Measurements from ENCODE around the gene LHX6.

LHX6 gene

DNA sequence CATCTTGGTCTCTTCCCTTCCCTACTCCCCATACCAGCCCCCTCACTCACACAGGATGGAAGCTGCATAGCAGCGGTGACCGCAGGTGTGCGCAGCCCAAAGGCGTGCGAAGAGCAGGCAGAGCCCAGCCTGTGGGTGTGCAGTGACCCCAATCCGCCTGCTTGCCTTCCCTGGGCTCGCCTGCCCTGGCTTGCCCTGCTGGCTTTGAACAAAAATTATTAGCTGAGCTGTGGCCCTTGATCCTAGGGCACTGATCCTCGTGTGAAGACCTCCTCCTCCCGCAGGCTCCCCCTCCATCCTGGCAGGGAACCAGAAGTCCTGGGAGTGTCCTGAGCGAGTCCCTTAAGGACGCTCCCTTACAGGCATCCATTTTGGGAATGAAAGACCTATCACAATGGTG, 37.2 kb downstream of the LHX6 start:
- TF ChIP-seq, protein P1, sequence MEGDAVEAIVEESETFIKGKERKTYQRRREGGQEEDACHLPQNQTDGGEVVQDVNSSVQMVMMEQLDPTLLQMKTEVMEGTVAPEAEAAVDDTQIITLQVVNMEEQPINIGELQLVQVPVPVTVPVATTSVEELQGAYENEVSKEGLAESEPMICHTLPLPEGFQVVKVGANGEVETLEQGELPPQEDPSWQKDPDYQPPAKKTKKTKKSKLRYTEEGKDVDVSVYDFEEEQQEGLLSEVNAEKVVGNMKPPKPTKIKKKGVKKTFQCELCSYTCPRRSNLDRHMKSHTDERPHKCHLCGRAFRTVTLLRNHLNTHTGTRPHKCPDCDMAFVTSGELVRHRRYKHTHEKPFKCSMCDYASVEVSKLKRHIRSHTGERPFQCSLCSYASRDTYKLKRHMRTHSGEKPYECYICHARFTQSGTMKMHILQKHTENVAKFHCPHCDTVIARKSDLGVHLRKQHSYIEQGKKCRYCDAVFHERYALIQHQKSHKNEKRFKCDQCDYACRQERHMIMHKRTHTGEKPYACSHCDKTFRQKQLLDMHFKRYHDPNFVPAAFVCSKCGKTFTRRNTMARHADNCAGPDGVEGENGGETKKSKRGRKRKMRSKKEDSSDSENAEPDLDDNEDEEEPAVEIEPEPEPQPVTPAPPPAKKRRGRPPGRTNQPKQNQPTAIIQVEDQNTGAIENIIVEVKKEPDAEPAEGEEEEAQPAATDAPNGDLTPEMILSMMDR (IDR thresholded peaks at IDR 0.05; ENCODE audit: borderline replicate concordance, insufficient read depth, low read depth, low read length): no peak
- no peak overlapping the region for H3K4me3 ChIP-seq (ENCODE audit: low read depth, low read length)

DNA sequence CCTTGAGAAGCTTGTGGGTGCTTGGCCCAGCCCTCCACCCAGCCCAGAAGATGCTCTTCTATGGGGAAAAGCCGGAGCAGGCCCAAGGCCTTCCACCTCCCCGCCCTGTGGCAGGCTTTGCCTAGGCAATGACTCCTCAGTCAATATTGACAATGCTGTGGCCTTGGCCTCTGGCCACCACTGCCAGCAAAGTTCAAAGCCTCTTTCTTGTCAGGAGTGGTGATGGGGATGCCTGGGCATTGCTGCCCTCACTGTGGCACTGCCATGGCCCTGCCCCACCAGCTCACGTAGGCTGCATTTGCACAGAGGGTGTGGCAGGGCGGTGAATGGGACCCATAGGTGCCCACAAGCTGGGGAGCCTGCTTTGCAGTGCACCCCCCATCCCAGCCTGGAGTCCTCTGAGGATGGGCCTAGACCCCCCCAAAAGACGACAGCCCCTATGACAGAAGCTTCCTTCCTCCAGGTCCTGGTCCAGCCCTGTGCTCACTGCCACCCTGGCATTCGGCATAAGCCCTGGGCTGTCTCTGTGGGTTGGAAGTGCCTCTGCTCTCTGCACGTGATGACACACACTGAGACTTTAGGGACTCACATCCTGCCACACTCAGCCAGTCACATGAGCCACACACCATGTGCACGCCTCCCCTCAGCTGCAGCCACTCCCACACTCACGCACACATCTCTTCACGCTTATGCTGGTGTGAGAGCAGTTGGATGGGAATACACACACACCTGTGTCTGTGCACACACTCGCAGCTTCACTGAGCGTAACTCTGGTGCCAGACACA, 38.0 kb downstream of the LHX6 start:
- H3K4me3 ChIP-seq (ENCODE audit: low read depth, low read length): no peak overlapping the region
- TF ChIP-seq, protein P1 (IDR thresholded peaks at IDR 0.05; ENCODE audit: borderline replicate concordance, insufficient read depth, low read depth, low read length): no peak

DNA sequence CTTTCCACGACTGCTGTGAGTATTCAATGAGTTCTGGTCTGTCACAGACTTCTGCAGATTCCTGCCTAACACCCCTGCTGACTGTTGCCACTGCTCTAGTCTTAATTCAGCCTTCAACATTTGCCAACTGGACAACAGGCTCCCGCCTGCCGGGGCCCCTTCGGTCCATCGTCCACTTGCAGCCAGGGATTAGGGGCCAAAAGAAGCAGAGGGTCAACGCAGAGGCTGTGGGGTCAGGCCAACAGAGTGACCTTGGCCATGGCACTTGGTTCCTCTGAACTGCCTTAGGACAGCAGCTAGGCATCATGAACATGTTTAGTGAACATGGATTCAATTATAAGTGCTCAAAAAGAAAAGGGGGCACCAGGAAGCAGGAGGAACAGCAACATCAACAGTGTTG, 40.4 kb downstream of the LHX6 start:
- H3K4me3 ChIP-seq (ENCODE audit: low read depth, low read length): no peak overlapping the region
- TF ChIP-seq, protein P1 (IDR thresholded peaks at IDR 0.05; ENCODE audit: borderline replicate concordance, insufficient read depth, low read depth, low read length): no peak

DNA sequence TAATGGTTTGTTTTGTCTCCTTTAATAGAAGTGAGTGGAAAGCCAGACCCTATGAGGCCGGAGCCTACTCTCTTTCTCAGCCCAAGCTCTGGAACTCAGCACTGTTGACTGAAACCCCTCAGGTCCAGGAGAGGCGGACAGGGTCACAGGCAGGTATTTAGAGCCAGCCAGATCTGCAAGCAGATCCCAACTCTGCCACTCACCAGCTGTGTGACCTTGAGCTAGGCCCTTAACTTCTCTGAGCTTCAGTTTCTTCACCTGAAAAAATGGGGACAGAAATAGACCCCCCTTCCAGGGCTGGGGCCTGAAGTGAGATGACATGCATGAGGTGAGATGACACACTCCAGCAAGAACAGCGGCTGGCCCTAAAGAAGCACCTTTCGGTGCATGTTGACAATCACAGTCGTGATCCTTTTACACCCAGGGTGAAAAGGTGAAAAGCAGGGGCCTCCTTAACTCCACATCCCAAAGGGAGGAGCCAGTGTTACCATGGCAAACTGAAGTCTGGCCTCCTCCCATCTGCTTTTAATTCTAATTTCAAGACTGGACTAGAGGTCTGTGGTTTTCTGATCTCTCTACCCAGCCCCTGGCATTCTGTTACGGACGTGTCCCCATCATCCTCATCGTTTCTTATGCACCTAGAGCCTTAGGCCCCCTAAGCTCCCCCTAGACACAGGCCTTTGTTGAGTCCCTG, 41.8 kb downstream of the LHX6 start:
- no peak overlapping the region for H3K4me3 ChIP-seq (ENCODE audit: low read depth, low read length)
- TF ChIP-seq, protein P1 (IDR thresholded peaks at IDR 0.05; ENCODE audit: borderline replicate concordance, insufficient read depth, low read depth, low read length): no peak

DNA sequence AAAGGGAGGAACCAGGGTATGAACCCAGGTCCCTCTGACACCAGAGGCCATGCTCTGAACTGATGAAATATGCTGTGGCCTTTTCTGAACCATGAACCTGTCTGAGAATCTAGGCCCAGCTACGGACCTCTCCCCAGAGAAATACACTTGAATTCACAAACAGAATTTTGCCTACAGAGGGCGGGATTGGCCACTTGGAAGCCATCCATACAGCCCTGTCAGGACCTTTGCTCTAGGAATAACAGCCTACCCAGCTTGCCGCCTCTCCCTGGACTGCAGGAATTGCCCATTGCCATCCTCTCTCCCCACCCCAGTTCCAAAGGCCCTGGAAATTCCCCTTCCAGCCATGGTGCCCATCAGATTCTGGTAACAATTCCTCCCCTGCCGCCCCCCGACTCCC, 42.5 kb downstream of the LHX6 start:
- TF ChIP-seq, protein P1 (IDR thresholded peaks at IDR 0.05; ENCODE audit: borderline replicate concordance, insufficient read depth, low read depth, low read length): no peak
- H3K4me3 ChIP-seq (ENCODE audit: low read depth, low read length): no peak overlapping the region

DNA sequence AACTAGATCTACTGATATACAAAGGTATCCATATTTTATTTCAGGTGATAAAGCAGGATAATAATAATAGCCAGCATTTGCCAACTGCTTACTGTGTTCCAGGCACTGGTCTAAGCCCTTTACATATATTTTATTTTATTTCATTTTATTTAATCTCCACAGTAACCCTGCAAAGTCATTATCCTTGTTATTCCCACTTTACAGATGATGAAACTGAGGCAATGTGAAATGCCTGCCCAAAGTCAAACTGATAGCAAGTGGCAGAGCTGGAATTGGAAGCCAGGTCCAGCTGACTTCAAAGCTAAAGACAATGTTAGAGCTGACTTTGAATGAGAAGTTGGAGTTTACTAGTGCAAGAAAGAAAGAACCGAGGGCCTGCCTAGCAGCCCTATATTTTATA, 44.2 kb downstream of the LHX6 start:
- TF ChIP-seq, protein P1 (IDR thresholded peaks at IDR 0.05; ENCODE audit: borderline replicate concordance, insufficient read depth, low read depth, low read length): no peak
- H3K4me3 ChIP-seq (ENCODE audit: low read depth, low read length): no peak overlapping the region

DNA sequence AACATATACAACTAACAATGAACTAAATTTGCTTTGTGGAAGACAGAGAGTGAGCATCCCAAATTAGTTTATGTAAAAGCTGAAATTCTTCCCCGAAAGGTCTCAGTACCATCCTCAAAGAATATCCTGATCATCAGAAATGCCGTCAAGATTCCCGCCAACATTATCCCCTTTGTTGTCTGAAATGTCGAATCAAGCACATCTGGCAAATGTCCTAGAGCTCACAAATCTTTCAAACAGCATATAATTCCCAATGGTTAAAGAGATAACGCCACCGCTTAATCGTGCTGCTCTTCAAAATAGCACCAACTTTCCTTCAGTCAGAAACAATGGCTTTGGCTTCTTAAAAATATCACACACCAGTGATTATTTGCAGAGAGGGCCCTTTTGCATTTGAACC, 45.3 kb downstream of the LHX6 start:
- no peak overlapping the region for H3K4me3 ChIP-seq (ENCODE audit: low read depth, low read length)
- TF ChIP-seq, protein P1 (IDR thresholded peaks at IDR 0.05; ENCODE audit: borderline replicate concordance, insufficient read depth, low read depth, low read length): no peak

All from GM12875 (cell line).